Measurements from ENCODE around the gene SEMA4F. TPM values are rescaled to one million over a fixed set of nuclear protein-coding genes. Genes with fewer than 3 reads are reported as not detected.

The SEMA4F gene
- total RNA-seq, 1 experiment from 2014 or later = 7.6 TPM

GRCh38 chr2:74648009-74648443, 6.0 kb upstream of the SEMA4F start, which contains the start of gene M1AP:
M1AP (minus strand) TSS chr2:74648330; CDS start chr2:74640275, 8,055 bp downstream.
- POLR2A ChIA-PET = no interaction called here
- H3K4me3 Mint-ChIP-seq (ENCODE audit: unreplicated experiment) = no peak within 1 kb of the TSS
- TF ChIP-seq CTCF (IDR thresholded peaks at IDR 0.05; ENCODE audit: insufficient read depth in 1 of 2, low read depth in 1 of 2, low read length in 1 of 2, severe bottlenecking in 1 of 2, unreplicated experiment in 1 of 2) = no peak

GRCh38 chr2:74653589-74653984, 460 bp upstream of the SEMA4F start:
- H3K9me3 ChIP-seq = no peaks in the 10 kb centered on the region
- H3K4me3 ChIP-seq (ENCODE audit: low read depth, low read length) = peak overlapping the region; percentile 52
- Mint-ChIP-seq H3K9me3 (ENCODE audit: unreplicated experiment) (peaks cover 4% of the 10 kb centered on the region), H3K4me1 (ENCODE audit: low read depth, unreplicated experiment) (peaks cover 10% of the 10 kb centered on the region), H3K36me3 (ENCODE audit: insufficient read depth, unreplicated experiment) (no peaks in the 10 kb centered on the region), H3K4me3 (ENCODE audit: unreplicated experiment) (peak overlapping the region; percentile 73), H3K27me3 (ENCODE audit: insufficient read depth, unreplicated experiment) (no peaks in the 10 kb centered on the region), H3K27ac (ENCODE audit: unreplicated experiment) (peak overlapping the region; percentile 42)
- ChIA-PET CTCF (interaction anchor here (0.8 to 1.5 kb wide), 4 partner anchors 21 to 62 kb away, joined by 3 to 8 read pairs (median 4); no protein-coding TSS in a partner anchor), POLR2A (interaction anchor here (0.7 to 1.3 kb wide), 3 partner anchors 15 to 204 kb away, joined by 3 to 10 read pairs (median 3); no protein-coding TSS in a partner anchor)
- no peak for DNase-seq
- intact Hi-C loops (cut with micrococcal nuclease; ENCODE audit: unreplicated experiment) = no loop called here
- no peaks in the 10 kb centered on the region for H3K36me3 ChIP-seq (ENCODE audit: control insufficient read depth, insufficient read depth, low read length)
- no TSS peak for BruUV-seq (replicated peaks)
- H3K27me3 ChIP-seq (replicated peaks; ENCODE audit: control insufficient read depth, insufficient read depth, low read length) = peaks cover 2% of the 10 kb centered on the region; the same call in 1 of the 2 replicates
- no peak for TF ChIP-seq CTCF (IDR thresholded peaks at IDR 0.05; ENCODE audit: insufficient read depth in 1 of 2, low read depth in 1 of 2, low read length in 1 of 2, severe bottlenecking in 1 of 2, unreplicated experiment in 1 of 2)
- no peaks in the 10 kb centered on the region for H3K4me1 ChIP-seq

More at GRCh38 chr2:74648009-74648443, 6.0 kb upstream of the SEMA4F start, which contains the start of gene M1AP:
- H3K4me3 ChIP-seq (ENCODE audit: low read depth, low read length) = no peak within 1 kb of the TSS
- H3K36me3 Mint-ChIP-seq (ENCODE audit: insufficient read depth, unreplicated experiment) = no peaks in the 10 kb centered on the region
- no TSS peak for BruUV-seq (replicated peaks)
- H3K27me3 ChIP-seq (replicated peaks; ENCODE audit: control insufficient read depth, insufficient read depth, low read length) = no peaks in the 10 kb centered on the region
- H3K4me1 ChIP-seq = no peaks in the 10 kb centered on the region
- no peaks in the 10 kb centered on the region for H3K36me3 ChIP-seq (ENCODE audit: control insufficient read depth, insufficient read depth, low read length)
- H3K9me3 Mint-ChIP-seq (ENCODE audit: unreplicated experiment) = peaks cover 9% of the 10 kb centered on the region
- CTCF ChIA-PET = no interaction called here
- H3K27ac Mint-ChIP-seq (ENCODE audit: unreplicated experiment) = no peak within 1 kb of the TSS
- intact Hi-C loops (cut with micrococcal nuclease; ENCODE audit: unreplicated experiment) = no loop called here
- no peaks in the 10 kb centered on the region; the same call in 1 of the 2 replicates for H3K9me3 ChIP-seq
- no peaks in the 10 kb centered on the region for H3K4me1 Mint-ChIP-seq (ENCODE audit: low read depth, unreplicated experiment)
- peaks cover 6% of the 10 kb centered on the region for H3K27me3 Mint-ChIP-seq (ENCODE audit: insufficient read depth, unreplicated experiment)
- DNase-seq = no peak

- ChIA-PET POLR2A (no interaction called here), CTCF (no interaction called here)
- no peak overlapping the region for H3K4me3 Mint-ChIP-seq (ENCODE audit: unreplicated experiment)
- no peaks in the 10 kb centered on the region for H3K36me3 ChIP-seq (ENCODE audit: control insufficient read depth, insufficient read depth, low read length)
- no peaks in the 10 kb centered on the region for H3K9me3 Mint-ChIP-seq (ENCODE audit: unreplicated experiment)
- H3K36me3 Mint-ChIP-seq (ENCODE audit: insufficient read depth, unreplicated experiment) = no peaks in the 10 kb centered on the region
- DNase-seq = no peak
- intact Hi-C loops (cut with micrococcal nuclease; ENCODE audit: unreplicated experiment) = no loop called here
- H3K4me3 ChIP-seq (ENCODE audit: low read depth, low read length) = no peak overlapping the region
- no peaks in the 10 kb centered on the region for H3K27me3 Mint-ChIP-seq (ENCODE audit: insufficient read depth, unreplicated experiment)
- no peak for TF ChIP-seq CTCF (IDR thresholded peaks at IDR 0.05; ENCODE audit: insufficient read depth in 1 of 2, low read depth in 1 of 2, low read length in 1 of 2, severe bottlenecking in 1 of 2, unreplicated experiment in 1 of 2)
- no TSS peak for BruUV-seq (replicated peaks)
- peaks cover 2% of the 10 kb centered on the region; the same call in 1 of the 2 replicates for H3K27me3 ChIP-seq (replicated peaks; ENCODE audit: control insufficient read depth, insufficient read depth, low read length)
- H3K27ac Mint-ChIP-seq (ENCODE audit: unreplicated experiment) = no peak overlapping the region
- peaks cover 10% of the 10 kb centered on the region for H3K4me1 Mint-ChIP-seq (ENCODE audit: low read depth, unreplicated experiment)
- H3K4me1 ChIP-seq = no peaks in the 10 kb centered on the region
- H3K9me3 ChIP-seq = no peaks in the 10 kb centered on the region
These were observed 1.5 kb downstream of the SEMA4F start for GRCh38 chr2:74655579-74655978.
